GM19452 (cell line): ENCODE measurements around the gene PBX1.
A peak's percentile ranks its signal among the peaks of the same experiment; 100 is the strongest.

Source experiments
- ATAC-seq: cut with Tn5 transposase; IDR thresholded peaks from one replicate; pipeline ENCODE4 v1.9.1; 2021; ENCODE audit not compliant: unreplicated experiment

Gene PBX1

GRCh38 chr1:164771041-164771618 lies 212.1 kb downstream of the PBX1 start:
- ATAC-seq = no peak

GRCh38 chr1:164771619-164772361 lies 212.8 kb downstream of the PBX1 start:
- ATAC-seq = no peak

GRCh38 chr1:164772635-164773034 lies 213.7 kb downstream of the PBX1 start:
- ATAC-seq = peak; percentile 71

GRCh38 chr1:164773102-164773501 lies 214.1 kb downstream of the PBX1 start:
- no peak for ATAC-seq

- no peak for ATAC-seq
Measured at GRCh38 chr1:164774413-164774812, 215.4 kb downstream of the PBX1 start.

GRCh38 chr1:164774819-164775654 lies 216.1 kb downstream of the PBX1 start:
- no peak for ATAC-seq

GRCh38 chr1:164777518-164777917 lies 218.5 kb downstream of the PBX1 start:
- no peak for ATAC-seq

- ATAC-seq = no peak
Measured at GRCh38 chr1:164779376-164779775, 220.4 kb downstream of the PBX1 start.

- ATAC-seq = no peak
Measured at GRCh38 chr1:164780111-164780812, 221.3 kb downstream of the PBX1 start.

- ATAC-seq = no peak
Measured at GRCh38 chr1:164780863-164781262, 221.9 kb downstream of the PBX1 start.

- no peak for ATAC-seq
Measured at GRCh38 chr1:164781972-164782371, 223.0 kb downstream of the PBX1 start.

- no peak for ATAC-seq
Measured at GRCh38 chr1:164783778-164784555, 225.0 kb downstream of the PBX1 start.

GRCh38 chr1:164784960-164785359 lies 226.0 kb downstream of the PBX1 start:
- no peak for ATAC-seq

- ATAC-seq = no peak
Measured at GRCh38 chr1:164785841-164786534, 227.0 kb downstream of the PBX1 start.

- peak; percentile 99 for ATAC-seq
Measured at GRCh38 chr1:164786980-164787833, 228.2 kb downstream of the PBX1 start.

GRCh38 chr1:164787834-164788231 lies 228.8 kb downstream of the PBX1 start:
- no peak for ATAC-seq

- ATAC-seq = no peak
Measured at GRCh38 chr1:164790081-164790480, 231.1 kb downstream of the PBX1 start.

GRCh38 chr1:164792410-164793004 lies 233.5 kb downstream of the PBX1 start:
- ATAC-seq = no peak

GRCh38 chr1:164794356-164794755 lies 235.4 kb downstream of the PBX1 start:
- no peak for ATAC-seq
